ENCODE measurements around the gene BAIAP3.

The BAIAP3 gene

DNA sequence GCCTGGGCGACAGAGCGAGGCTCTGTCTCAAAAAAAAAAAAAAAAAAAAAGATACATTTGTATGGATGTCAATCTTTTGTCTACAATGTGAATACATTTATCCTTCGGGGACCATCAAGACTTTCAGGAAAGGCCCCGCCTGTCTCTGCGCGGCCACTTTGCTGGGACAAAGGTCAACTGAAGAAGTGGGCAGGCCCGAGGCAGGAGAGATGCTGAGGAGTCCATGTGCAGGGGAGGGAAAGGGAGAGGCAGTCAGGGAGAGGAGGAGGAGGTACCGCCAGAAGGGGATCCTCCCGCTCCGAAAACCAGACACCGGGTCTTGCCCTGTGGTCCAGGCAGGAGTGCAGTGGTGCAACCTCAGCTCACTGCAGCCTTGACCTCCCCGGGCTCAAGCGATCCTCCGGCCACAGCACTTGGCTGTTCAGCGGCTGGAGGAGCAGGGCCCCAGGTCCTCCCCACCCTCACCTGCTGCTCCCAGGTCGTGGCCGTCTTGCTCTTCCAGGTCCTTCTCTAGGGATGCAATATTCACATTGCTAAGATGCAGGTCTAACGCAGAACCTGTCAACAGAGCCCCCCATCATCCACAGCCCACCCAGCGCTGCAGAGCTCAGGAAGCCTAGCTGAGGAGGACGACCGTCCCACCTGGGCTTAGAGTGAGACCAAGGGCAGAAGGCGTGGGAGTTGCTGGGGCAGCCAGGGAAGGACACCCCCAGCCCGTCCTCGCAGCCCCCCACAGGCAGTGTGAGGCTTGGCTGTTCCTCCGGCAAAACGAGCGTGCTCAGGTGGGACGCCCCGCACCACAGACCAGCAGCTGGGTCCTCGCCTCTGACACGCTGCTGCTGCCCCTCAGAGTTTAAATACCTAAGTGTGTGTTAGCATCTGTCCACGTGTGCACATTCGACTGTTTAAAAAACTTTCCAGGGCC is 37.9 kb downstream of the BAIAP3 start:
- no peak for DNase-seq

DNA sequence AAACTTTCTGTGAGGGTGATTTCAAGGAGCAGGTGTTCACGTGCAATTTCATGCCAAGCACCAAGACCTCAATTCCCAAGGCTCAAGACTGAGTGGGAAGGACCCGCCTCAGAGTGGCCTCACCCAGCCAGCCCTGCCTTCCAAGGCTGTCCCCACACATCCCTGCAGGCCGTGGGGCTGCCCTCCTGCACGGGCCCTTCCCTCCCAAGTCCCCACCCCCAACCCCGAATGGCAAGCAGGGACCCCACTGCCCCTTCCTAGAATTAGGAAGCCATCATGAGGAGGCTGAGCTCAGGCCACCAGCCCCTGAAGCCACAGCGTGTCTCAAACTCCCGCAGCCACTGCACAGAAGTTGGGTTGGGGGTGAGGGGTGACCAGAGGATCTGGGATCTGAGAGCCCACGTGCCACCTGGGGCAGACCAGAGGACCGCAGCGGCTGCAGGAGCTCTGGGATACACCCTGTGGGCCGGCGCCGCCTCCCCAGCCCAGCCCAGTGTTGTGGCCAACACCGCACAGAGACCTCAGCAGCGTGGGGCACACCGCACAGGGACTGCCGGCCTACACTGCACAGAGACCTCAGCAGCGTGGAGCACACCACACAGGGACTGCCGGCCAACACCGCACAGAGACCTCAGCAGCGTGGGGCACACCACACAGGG is 39.0 kb downstream of the BAIAP3 start:
- no peak for DNase-seq

DNA sequence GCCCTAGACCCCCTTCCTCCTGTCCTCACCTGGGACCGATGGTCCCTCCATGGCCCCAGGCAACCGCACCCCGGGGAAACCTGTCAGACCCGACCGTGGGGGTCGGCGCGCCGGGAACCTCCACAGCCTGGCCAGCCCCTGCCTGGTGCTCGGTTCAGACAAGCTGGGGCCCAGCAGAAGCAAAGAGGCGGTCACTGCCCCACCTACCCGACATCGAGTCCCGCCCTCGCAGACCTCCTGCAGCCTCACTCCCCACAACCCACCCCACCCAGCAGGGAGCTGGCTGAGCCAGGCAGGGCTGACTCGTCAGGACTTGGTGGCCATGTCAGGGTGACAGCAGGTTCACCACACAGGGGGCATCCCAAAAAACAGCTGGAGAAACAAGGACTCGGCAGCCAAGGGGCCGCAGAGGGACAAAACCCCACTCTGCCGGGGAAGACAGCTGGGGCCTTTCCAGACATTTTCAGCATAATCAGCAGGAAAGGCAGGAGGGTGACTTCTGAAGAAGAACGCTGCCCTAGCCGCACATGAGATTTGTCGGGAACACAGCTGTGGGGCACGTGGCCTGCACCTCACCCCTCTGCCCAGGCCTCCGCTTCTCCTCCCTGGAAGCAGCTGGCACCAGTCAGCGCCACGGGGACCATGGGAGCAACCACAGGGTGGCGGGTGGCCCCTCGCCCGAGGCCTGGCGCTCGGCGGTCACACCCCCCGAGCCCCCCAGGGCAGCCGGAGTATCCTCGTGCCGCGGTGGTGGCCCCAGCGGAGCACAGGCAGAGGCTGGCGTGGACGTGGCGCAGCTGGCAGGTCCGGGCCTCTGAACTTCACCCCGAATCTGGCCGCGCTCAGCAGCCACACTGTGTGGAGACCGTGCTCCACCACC is 41.2 kb downstream of the BAIAP3 start:
- no peak for DNase-seq

DNA sequence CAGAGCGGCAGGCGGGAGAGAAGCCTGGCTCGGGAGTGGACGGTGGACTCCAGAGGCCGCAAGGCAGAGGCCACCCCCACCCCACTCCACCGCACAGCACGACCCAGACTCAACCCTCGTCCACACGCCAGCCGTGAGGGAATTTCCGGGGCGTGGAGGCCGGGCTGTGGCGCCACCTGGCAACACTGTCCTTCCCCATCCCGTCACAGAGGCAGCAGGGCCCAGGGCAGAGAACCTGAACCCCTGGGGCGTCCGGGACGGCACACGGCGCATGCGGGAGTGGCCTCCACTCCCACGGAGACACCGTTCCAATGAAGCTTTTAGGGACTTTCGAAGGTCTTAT is 41.8 kb downstream of the BAIAP3 start:
- no peak for DNase-seq

DNA sequence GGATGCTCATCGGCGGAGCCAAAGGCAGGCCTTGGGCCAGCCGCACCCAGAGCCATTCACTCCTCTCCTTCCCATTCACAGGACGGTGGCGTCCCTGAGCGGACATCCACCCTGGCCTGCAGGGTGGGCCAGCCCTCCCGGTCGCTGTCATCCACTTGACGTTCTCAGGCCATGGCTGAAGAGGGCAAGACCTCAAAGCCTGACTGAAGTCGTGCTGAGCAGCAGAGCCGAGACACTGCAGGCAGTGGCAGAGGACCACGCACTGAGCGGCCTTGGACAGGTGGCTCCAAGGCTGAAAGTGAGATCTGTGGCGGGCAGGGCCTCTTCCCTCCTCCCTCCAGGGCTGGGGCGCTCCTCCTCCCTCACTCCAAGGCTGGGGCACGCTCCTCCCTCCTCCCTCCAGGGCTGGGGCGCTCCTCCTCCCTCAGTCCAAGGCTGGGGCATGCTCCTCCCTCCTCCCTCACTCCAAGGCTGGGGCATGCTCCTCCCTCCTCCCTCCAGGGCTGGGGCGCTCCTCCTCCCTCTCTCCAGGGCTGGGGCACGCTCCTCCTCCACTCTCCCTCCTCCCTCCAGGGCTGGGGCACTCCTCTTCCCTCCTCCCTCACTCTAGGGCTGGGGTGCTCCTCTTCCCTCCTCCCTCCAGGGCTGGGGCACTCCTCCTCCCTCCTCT is 42.4 kb downstream of the BAIAP3 start:
- no peak for DNase-seq

DNA sequence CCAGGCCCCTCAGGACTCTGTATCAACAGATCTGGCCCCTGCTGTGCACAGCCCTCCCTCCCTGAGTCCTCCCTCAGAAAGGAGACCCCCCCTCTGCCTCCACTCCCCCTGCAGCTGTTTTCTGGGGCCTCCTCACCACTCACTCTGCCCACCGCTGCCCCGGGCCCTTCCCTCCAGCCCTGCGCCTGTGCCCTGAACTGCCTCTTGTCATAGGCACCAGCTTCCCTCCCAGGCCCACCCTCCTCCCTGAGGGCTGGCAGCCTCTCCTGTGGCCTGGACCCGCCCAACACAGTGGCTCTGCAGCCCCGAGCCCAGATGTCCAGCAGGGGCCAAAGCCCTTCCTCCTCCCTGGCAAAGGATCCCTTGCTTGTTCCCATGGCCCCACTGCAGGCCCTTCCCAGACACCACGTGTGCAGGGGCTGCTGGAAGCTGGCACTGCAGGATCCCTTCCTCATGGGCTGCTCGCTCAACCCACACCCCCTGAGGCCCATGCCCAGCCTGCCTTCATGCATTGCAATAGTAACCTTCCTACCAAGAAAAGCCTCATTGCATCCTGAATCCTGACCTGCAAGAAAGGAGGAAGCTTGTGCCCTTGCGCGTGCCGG is 44.1 kb downstream of the BAIAP3 start:
- DNase-seq: peak; percentile 16

- DNase-seq: peak; percentile 35
Measured at GRCh38 chr16:1378087-1378803, 44.8 kb downstream of the BAIAP3 start.

DNA sequence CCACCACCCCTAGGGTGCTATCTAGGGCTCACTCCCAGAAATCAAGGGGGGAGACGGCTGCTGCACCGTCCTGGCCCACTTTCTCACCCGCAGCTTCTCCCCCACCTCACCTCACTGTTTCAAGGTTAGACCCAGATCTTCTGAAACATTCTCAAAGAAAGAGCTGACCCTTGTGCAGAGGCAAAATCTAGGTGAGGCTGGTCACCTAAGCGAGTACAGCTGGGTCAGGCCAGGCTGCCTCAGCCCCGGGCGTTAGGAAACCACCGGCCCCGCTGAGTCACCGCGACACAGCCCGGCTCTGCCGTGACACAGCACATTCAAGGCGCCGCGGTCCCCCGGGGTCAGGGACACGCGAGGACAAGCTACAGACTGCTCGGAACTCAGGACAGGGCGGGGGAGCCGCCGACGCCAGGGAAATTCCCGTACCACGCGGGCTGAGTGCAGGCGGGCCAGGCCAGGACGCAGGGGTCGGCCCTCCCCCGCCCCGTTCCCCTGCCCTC is 45.4 kb downstream of the BAIAP3 start:
- DNase-seq: peak; percentile 71

DNA sequence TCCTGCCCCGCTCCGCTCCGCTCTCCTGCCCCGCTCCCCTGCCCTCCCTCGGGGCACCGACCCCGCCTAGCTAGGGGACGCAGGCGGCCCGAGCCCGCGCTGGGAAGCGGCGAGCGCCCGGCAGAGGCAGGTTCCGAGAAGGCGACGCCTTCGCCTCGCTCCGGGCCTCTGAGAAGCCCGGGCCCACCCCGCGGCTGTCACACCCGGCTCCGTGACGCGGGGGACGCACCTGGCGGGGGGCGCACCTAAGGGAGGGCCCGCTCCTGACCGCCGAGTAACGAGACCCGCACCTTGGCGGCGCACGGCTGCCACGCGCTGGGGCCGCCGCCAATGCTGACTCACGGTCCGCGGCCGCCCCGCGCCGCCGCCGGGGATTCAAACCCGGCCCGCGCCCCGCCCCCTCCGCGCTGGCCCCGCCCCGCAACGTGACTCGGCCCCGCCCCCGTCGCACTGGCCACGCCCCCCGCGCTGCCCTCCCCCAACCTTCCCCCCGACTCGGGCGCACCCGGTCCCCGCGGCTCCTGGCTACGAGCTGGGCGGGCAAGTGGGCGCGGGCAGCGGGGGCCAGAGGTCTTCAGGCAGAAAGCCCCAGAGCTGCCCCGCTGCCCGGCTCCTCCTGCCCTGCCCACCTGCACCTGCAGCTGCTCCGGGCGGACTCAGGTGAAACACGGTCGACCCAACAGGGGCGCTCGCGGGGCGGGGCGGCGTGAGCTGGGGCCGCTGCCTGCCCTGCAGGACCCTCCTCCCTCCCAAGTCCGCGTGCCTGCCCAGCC is 46.0 kb downstream of the BAIAP3 start:
- DNase-seq: peak; percentile 87

GRCh38 chr16:1380195-1380594 is 46.8 kb downstream of the BAIAP3 start:
- DNase-seq: no peak

- no peak for DNase-seq
Measured at GRCh38 chr16:1381612-1382406, 48.4 kb downstream of the BAIAP3 start.

- no peak for DNase-seq
Measured at GRCh38 chr16:1383556-1383955, 50.1 kb downstream of the BAIAP3 start.

DNA sequence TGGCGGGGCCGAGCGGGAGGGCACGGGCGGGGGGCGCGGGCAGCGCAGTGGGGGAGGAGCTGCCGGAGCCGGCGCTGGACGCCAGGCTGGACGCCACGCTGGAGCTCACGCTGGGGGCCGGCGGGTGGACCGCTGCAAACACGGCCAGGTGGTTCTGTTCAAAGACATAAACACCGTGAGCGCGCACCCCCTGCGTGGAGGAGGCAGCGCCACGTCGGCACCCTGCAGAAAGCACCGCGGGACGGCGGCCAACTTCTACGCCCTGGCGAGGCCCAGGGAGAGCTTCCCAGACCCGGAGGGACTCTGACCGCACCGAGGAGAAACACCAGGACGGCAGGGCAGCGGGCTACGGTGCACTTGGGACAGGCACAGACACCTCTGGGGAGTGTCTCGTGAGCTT is 51.8 kb downstream of the BAIAP3 start:
- DNase-seq: peak; percentile 83

- no peak for DNase-seq
Measured at GRCh38 chr16:1387331-1387730, 53.9 kb downstream of the BAIAP3 start.

GRCh38 chr16:1389762-1390161 is 56.3 kb downstream of the BAIAP3 start:
- DNase-seq: no peak

GRCh38 chr16:1390239-1390779 is 56.9 kb downstream of the BAIAP3 start:
- no peak for DNase-seq

- no peak for DNase-seq
Measured at GRCh38 chr16:1392826-1393225, 59.4 kb downstream of the BAIAP3 start.

DNA sequence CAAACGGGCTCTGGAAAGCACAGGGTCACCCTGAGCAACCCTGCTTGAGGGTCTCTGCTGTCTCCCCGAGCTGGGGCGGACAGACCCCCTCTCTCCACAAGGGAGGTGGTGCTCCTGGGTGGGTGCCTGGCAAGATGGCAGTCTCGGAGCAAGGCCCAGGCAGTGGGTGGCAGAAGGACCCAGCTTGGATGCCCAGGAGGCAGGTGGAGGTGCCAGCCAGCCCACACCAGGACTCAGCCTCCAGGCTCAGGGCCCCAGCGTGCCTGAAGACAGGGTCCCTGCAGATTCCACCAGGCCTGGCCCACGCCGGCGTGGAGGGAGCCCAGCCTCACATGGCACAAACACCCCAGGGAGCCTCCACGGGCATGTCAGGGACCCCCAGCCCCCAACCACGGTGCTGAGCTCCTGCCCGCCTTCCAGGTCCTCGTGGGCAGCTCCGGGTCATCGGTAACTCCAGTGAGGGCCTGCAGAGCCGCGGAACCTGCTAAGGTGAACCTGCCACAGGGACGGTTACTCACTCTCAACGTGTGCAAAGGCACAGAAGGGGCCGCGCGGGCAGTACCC is 60.2 kb downstream of the BAIAP3 start:
- no peak for DNase-seq

GRCh38 chr16:1394367-1394951 is 61.0 kb downstream of the BAIAP3 start:
- no peak for DNase-seq

Data from NCI-H69 (cell line).